Esophagus muscularis mucosa (tissue), 4 donors: ENCODE measurements around the gene CBFA2T2. TPM values are rescaled to one million over a fixed set of nuclear protein-coding genes. Genes with fewer than 3 reads are reported as not detected.
"Not testable (repeated sequence)": the region's sequence is repeated elsewhere in the genome, so short reads cannot be mapped to it uniquely, and the experiment has no call there.

Source experiments
- DNase-seq: peaks from one replicate; pipeline ENCODE4 v3.0.0-alpha.2; 2017; ENCODE audit errors: extremely low spot score
- H3K27ac ChIP-seq, 4 donors: fragments of 200-600 bp; sonication (generic); replicated peaks in 1 of 4; 1 replicate in 3 of 4; 2 replicates in 1 of 4; pipeline ENCODE4 v1.5.1; 2016 to 2019; ENCODE audit warnings: mild to moderate bottlenecking in 1 of 4
- H3K27me3 ChIP-seq, 4 donors: fragments of 200-600 bp; sonication (generic); one replicate each; pipeline versions ENCODE4 v1.5.1 to v1.6.0; 2016 to 2019
- H3K36me3 ChIP-seq, 4 donors: fragments of 200-600 bp; sonication (generic); one replicate each; pipeline ENCODE4 v1.5.1; 2016 to 2019
- H3K4me1 ChIP-seq, 4 donors: fragments of 200-600 bp; sonication (generic); one replicate each; pipeline ENCODE4 v1.5.1; 2016 to 2019
- H3K4me3 ChIP-seq, 4 donors: fragments of 200-600 bp; sonication (generic); 1 replicate in 2 of 4; 2 replicates in 2 of 4; pipeline ENCODE4 v1.5.1; 2016 to 2019; ENCODE audit warnings: mild to moderate bottlenecking in 4 of 4, moderate library complexity in 1 of 4
- H3K9me3 ChIP-seq, 4 donors: fragments of 200-600 bp; sonication (generic); 1 replicate in 3 of 4; 2 replicates in 1 of 4; pipeline ENCODE4 v1.5.1; 2016 to 2019
- EP300 ChIP-seq: sonication (generic); formaldehyde crosslinking; IDR thresholded peaks from one replicate; pipeline ENCODE4 v1.6.1; 2017; ENCODE audit warnings: antibody characterized with exemption
- POLR2A ChIP-seq: fragments of 450-650 bp; IDR thresholded peaks from one replicate; pipeline ENCODE4 v1.6.1; 2017; ENCODE audit warnings: antibody characterized with exemption, moderate library complexity, mild to moderate bottlenecking, low read depth
- POLR2AphosphoS5 ChIP-seq, 2 donors: sonication (generic); formaldehyde crosslinking; IDR thresholded peaks; one replicate each; pipeline ENCODE4 v1.6.1; 2017; ENCODE audit warnings: antibody characterized with exemption in 2 of 2
- WGBS: methylation state at CpG from one replicate; pipeline ENCODE4 v1.1.5; 2018; 5-methylcytosine and 5-hydroxymethylcytosine counted together
- intact Hi-C: fragments of 100-400 bp; cut with DNase I; formaldehyde crosslinking; loops from one replicate; pipeline ENCODE4 v1.15.1; 2023
- total RNA-seq, 4 donors: library from RNA; depleted of rRNA; stranded (reverse); fragments of >200 nt; gene quantifications; one replicate each; pipeline versions ENCODE4 v1.1.0 to v1.2.1, GENCODE V29; 2016
- TF ChIP-seq, protein P1 (sequence below), 3 experiments: fragments of 200-600 bp in 2 of 3; fragments of 450-650 bp in 1 of 3; sonication (generic) in 2 of 3; IDR thresholded peaks; one replicate each; pipeline ENCODE4 v1.5.1; 2017 to 2019; ENCODE audit warnings: antibody characterized with exemption in 3 of 3, mild to moderate bottlenecking in 2 of 3, moderate library complexity in 1 of 3

Gene CBFA2T2
- total RNA-seq, 4 donors from 2014 or later = 11.3 to 17.7 (median 14.6) TPM

DNA sequence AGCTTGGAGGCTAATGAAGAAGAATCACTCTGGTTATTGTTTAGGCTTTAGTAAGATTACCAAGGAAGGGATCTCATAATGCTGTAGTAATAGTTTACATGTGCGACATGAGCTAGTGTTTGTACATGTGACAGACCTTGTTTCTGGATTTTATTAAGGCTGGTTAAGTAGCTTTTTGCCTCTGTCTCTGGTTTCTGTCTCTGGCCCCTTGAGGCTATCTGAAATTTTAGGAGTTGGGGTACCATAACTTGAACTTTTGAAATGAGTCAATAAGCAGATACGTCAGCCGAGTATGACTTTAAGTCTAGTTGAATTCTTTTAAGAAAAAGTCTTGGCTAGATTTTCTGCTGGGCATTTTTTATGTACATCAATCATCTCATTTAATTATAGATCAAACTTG is 9.5 kb downstream of the CBFA2T2 start:
- no peak overlapping the region for H3K27ac ChIP-seq
- TF ChIP-seq, protein P1, sequence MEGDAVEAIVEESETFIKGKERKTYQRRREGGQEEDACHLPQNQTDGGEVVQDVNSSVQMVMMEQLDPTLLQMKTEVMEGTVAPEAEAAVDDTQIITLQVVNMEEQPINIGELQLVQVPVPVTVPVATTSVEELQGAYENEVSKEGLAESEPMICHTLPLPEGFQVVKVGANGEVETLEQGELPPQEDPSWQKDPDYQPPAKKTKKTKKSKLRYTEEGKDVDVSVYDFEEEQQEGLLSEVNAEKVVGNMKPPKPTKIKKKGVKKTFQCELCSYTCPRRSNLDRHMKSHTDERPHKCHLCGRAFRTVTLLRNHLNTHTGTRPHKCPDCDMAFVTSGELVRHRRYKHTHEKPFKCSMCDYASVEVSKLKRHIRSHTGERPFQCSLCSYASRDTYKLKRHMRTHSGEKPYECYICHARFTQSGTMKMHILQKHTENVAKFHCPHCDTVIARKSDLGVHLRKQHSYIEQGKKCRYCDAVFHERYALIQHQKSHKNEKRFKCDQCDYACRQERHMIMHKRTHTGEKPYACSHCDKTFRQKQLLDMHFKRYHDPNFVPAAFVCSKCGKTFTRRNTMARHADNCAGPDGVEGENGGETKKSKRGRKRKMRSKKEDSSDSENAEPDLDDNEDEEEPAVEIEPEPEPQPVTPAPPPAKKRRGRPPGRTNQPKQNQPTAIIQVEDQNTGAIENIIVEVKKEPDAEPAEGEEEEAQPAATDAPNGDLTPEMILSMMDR (IDR thresholded peaks at IDR 0.05) = no peak
- peaks cover 3 to 38% (median 28%) of the 10 kb centered on the region in 4 donors for H3K4me1 ChIP-seq
- no peaks in the 10 kb centered on the region for H3K27me3 ChIP-seq
- DNase-seq = no peak
- peaks cover 0 to under 1% (median 0%) of the 10 kb centered on the region in 4 donors for H3K36me3 ChIP-seq
- WGBS = 66% methylated on average over 3 of the region's 3 CpGs
- H3K4me3 ChIP-seq = no peak overlapping the region
- H3K9me3 ChIP-seq = no peaks in the 10 kb centered on the region
- intact Hi-C loops = loop anchor here (10.0 kb wide), 1 partner anchor 55 kb away; no protein-coding TSS in a partner anchor

DNA sequence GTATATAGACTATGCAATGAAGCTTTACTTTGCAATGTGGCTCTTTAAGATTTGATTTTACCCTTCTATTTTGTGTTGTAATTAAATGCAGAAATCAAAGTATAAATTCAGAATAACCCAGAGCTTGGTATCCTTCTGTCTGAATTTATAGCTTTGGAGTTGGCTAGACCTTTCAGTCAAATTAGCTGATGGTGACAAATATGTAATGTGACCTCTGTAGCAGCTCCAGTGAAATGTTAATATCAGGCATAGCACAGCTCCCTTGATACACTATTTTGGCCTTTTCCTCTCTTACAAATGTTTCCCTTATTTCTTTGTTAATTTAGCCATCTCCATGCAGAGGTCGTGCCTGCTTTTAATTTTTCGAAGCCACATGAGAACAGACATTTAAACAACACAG is 11.1 kb downstream of the CBFA2T2 start:
- TF ChIP-seq, protein P1 (IDR thresholded peaks at IDR 0.05) = no peak
- TF ChIP-seq POLR2AphosphoS5 (IDR thresholded peaks at IDR 0.05) = no peak
- TF ChIP-seq EP300 = no peak
- no peak for TF ChIP-seq POLR2A

DNA sequence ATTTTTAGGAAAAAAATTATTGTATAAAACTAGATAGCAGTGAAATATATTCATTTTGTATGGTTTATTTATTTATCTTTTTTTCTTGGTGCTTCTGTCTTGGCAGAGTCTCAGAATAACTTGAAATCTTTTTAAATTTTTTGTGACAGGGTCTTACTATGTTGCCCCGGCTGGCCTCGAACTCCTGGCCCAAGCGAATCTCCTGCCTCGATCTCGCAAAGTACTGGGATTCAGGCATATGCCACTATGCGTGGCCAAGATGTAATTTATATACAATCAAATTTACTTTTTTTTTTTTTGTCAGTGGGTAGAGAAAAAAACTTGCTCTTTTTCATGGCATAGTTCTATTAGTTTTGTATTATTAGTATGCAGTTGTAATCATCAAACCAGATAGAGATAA is 13.7 kb downstream of the CBFA2T2 start:
- Histone ChIP-seq H3K4me1 (peaks cover 3 to 33% (median 23%) of the 10 kb centered on the region in 4 donors), H3K27me3 (no peaks in the 10 kb centered on the region), H3K9me3 (no peaks in the 10 kb centered on the region), H3K27ac (no peak overlapping the region), H3K4me3 (no peak overlapping the region), H3K36me3 (peaks cover 0 to 3% (median 0%) of the 10 kb centered on the region in 4 donors)
- WGBS = 96% methylated on average over 6 of the region's 6 CpGs
- intact Hi-C loops = no loop called here
- no peak for TF ChIP-seq POLR2AphosphoS5 (IDR thresholded peaks at IDR 0.05)
- no peak for TF ChIP-seq POLR2A
- TF ChIP-seq, protein P1 (IDR thresholded peaks at IDR 0.05) = no peak
- TF ChIP-seq EP300 = no peak
- no peak for DNase-seq

More for the DNA sequence above, 11.1 kb downstream of the CBFA2T2 start:
- 40% methylated on average over 2 of the region's 2 CpGs for WGBS
- no peak for DNase-seq
- peaks cover 3 to 32% (median 26%) of the 10 kb centered on the region in 4 donors for H3K4me1 ChIP-seq
- intact Hi-C loops = no loop called here
- no peak overlapping the region for H3K4me3 ChIP-seq
- no peak overlapping the region for H3K27ac ChIP-seq
- no peaks in the 10 kb centered on the region for H3K27me3 ChIP-seq
- peaks cover 0 to 3% (median 0%) of the 10 kb centered on the region in 4 donors for H3K36me3 ChIP-seq
- H3K9me3 ChIP-seq = no peaks in the 10 kb centered on the region

DNA sequence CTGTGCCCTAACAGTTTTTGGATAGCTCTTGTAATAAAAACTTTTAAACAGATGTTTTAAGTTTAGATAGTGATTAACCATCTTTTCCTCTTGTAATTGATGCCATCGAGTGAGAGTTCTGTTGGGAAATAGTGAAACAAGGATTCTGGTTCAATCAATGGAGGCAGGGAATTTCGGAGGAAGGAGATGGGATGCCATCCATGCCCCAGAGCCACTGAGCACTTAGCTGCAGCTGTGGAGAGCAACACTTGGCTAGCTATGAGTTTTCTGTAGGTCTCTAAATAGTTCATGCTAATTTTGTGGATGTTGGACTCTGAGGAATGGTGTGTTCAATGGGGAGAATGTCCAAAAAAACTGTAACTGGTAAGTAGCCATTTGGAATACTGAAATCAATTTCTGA is 16.7 kb downstream of the CBFA2T2 start:
- H3K4me1 ChIP-seq = peaks cover 0 to 24% (median 8%) of the 10 kb centered on the region in 4 donors
- 85% methylated on average over 2 of the region's 2 CpGs for WGBS
- no peak for DNase-seq
- H3K27ac ChIP-seq = no peak overlapping the region
- H3K9me3 ChIP-seq = no peaks in the 10 kb centered on the region
- no peaks in the 10 kb centered on the region for H3K27me3 ChIP-seq
- intact Hi-C loops = no loop called here
- H3K36me3 ChIP-seq = peaks cover 0 to 3% (median 0%) of the 10 kb centered on the region in 4 donors
- TF ChIP-seq EP300 (no peak), POLR2A (no peak), POLR2AphosphoS5 (IDR thresholded peaks at IDR 0.05) (no peak)
- TF ChIP-seq, protein P1 (IDR thresholded peaks at IDR 0.05) = no peak
- no peak overlapping the region for H3K4me3 ChIP-seq

DNA sequence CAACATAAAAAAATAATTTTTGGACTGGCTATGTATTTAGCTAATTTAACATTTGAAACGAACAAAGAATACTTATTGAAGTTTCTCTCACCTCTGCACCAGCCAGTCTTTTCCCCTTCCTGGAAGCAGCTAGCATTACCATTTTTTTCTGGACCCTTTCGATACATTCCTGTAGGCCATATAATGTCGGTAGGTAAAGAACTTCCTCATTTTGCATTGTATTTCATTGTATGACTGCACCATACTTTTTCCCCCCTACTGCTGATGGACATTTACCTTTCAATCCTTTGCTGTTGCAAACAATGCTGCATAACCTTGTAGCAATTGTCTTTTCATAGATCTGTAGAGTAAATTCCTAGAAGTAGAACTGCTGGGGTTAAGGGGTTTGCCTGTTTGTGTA is 17.6 kb downstream of the CBFA2T2 start:
- 83% methylated on average over 3 of the region's 3 CpGs for WGBS
- Histone ChIP-seq H3K27ac (no peak overlapping the region), H3K4me1 (peaks cover 0 to 28% (median 6%) of the 10 kb centered on the region in 4 donors), H3K27me3 (no peaks in the 10 kb centered on the region), H3K4me3 (no peak overlapping the region), H3K9me3 (no peaks in the 10 kb centered on the region), H3K36me3 (peaks cover 0 to 3% (median 0%) of the 10 kb centered on the region in 4 donors)
- DNase-seq = no peak
- TF ChIP-seq EP300 (no peak), POLR2A (no peak), POLR2AphosphoS5 (IDR thresholded peaks at IDR 0.05) (no peak)
- TF ChIP-seq, protein P1 (IDR thresholded peaks at IDR 0.05) = no peak
- intact Hi-C loops = no loop called here

DNA sequence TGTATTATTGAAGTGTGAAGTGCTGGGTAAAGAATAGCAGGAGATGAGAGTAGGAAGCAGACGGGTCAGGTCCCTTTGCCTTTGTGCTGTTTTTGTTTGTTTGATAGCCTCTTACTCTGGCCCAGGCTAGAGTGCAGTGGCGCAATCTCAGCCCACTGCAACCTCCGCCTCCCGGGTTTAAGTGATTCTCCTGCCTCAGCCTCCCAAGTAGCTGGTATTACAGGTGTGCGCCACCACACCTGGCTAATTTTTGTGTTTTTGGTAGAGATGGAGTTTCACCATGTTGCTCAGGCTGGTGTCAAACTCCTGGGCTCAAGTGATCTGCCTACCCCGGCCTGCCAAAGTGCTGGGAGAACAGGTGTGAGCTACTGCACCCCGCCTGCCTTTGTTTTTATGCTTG is 18.1 kb downstream of the CBFA2T2 start:
- H3K36me3 ChIP-seq, H3K4me3 ChIP-seq, H3K9me3 ChIP-seq, H3K27ac ChIP-seq, DNase-seq, intact Hi-C loops, H3K27me3 ChIP-seq: not testable (repeated sequence)
- 96% methylated on average over 7 of the region's 7 CpGs for WGBS
- peaks cover 0 to 28% (median 8%) of the 10 kb centered on the region in 4 donors for H3K4me1 ChIP-seq

DNA sequence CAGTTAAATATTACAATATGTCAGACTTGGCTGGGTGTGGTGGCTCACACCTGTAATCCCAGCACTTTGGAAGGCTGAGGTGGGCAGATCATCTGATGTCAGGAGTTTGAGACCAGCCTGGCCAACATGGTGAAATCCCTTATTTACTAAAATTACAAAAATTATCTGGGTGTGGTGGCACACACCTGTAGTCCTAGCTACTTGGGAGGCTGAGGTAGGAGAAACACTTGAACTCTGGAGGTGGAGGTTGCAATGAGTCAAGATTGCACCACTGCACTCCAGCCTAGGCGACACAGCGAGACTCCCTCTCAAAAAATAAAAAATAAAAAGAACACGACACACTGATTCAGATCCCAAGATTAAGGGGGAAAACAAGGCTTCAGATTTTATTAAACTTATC is 19.2 kb downstream of the CBFA2T2 start:
- H3K4me3 ChIP-seq, H3K27ac ChIP-seq, DNase-seq, H3K36me3 ChIP-seq, intact Hi-C loops, H3K27me3 ChIP-seq, H3K9me3 ChIP-seq: not testable (repeated sequence)
- 94% methylated on average over 3 of the region's 3 CpGs for WGBS
- peaks cover 0 to 28% (median 8%) of the 10 kb centered on the region in 4 donors for H3K4me1 ChIP-seq
